ENCODE measurements around the gene IFITM1.

The IFITM1 gene

DNA sequence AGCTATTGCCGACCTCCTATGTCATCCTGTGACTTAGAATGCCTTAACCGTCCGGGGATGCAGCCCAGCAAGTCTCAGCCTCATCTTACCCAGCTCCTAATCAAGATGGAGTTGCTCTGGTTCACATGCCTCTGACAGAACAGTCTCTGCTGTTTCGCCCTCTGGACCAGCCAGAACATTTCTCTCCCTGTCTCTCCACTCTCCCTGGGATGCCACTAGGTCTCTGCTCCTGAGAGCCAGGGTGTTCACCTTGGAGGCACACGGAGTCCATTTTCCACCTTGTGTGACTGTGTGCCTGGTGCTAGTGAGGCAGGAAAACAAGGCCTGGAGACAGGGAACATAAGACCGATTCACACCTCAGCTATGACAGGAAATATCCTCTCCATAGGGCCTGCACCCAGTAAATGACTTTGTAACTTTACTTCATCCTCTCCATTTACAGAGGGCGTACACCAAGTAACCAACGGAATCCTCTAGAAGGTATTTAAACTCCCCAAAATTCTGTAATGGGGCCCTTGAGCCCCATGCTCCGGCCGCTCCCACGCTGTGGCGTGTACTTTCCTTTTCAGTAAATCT, 38.7 kb downstream of the IFITM1 start:
- H3K4me3 ChIP-seq (ENCODE audit: low read depth, low read length) = no peak overlapping the region
- TF ChIP-seq CTCF (IDR thresholded peaks at IDR 0.05; ENCODE audit: borderline replicate concordance, insufficient read depth, low read depth, low read length) = no peak

DNA sequence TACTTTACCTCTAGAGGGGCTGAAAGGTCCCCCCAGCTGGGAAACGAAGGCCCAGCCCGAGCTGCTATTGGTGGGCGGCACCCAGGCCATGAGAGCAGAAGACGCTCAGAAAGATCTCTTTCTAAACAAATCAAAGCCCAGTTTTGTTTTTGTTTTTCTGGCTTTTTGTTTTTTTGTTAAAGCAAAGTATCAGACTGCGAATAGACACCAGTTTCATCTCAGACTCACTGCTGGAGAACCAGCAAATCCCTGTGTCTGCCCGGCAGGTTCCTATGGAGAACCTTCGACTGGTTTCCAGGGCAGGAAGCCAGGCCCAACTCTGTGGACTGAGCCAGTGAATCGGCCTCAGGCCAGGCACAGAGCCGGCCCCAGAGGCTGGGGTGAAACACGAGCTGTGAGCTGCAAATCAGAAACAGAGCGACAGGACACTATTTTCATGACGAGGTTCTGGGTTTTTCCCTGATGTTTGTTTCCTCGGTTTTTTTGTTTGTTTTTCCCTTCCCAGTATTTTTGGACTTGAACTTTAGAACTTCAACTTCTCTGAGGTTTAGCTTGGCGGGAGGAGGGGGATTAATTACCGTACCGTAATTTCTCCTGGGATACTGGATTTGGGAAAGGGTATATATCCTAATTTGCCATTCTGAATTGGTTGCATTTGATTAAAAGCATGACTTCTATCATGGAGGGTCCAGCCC, 39.5 kb downstream of the IFITM1 start:
- H3K4me3 ChIP-seq (ENCODE audit: low read depth, low read length) = no peak overlapping the region
- no peak for TF ChIP-seq CTCF (IDR thresholded peaks at IDR 0.05; ENCODE audit: borderline replicate concordance, insufficient read depth, low read depth, low read length)

DNA sequence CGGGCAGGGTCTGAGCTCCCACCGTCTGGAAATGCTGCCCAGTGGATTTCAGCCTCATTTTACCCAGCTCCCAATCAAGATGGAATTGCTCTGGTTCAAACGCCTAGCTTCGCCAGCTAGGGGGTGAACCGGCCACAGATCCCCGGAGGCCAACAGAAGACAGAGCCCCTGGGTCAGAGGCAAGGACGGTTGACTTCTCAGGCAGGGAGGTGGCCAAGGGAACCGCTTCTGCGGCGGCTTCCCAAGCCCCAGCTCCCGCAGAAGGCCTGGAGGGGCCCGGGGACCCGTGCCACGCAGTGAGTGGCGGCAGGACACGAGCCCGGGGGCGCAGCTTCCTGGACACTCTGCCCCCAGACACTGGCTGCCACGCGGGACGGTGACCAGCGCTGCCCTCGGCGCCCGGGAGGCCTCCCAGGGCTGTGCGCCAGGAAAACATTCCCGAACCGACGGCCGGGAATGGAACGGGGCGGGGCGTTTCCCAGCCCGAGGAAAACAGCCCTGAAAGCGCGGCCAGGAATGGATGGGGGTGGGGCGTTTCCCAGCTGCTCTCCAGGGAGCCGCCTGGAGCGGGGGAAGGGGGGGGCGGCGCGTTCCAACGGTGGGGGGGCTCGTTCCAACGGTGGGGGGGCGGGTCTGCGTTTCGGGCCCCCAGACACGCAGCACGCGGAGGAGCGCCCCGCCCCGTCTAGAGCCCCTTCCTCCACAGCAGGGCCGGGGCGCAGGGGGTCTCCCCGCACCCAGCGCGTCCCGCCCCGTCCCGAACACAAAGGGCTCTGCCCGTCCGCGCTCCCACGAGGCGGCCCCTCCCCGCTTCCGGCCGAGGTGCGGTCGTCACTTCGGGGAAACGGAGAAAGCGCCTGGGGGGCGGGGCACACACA, 42.0 kb downstream of the IFITM1 start:
- H3K4me3 ChIP-seq (ENCODE audit: low read depth, low read length) = peak overlapping the region; percentile 54
- no peak for TF ChIP-seq CTCF (IDR thresholded peaks at IDR 0.05; ENCODE audit: borderline replicate concordance, insufficient read depth, low read depth, low read length)

GRCh38 chr11:356610-357009, 42.8 kb downstream of the IFITM1 start:
- no peak for TF ChIP-seq CTCF (IDR thresholded peaks at IDR 0.05; ENCODE audit: borderline replicate concordance, insufficient read depth, low read depth, low read length)
- no peak overlapping the region for H3K4me3 ChIP-seq (ENCODE audit: low read depth, low read length)

GRCh38 chr11:357582-357981, 43.7 kb downstream of the IFITM1 start:
- H3K4me3 ChIP-seq (ENCODE audit: low read depth, low read length) = no peak overlapping the region
- TF ChIP-seq CTCF (IDR thresholded peaks at IDR 0.05; ENCODE audit: borderline replicate concordance, insufficient read depth, low read depth, low read length) = no peak

DNA sequence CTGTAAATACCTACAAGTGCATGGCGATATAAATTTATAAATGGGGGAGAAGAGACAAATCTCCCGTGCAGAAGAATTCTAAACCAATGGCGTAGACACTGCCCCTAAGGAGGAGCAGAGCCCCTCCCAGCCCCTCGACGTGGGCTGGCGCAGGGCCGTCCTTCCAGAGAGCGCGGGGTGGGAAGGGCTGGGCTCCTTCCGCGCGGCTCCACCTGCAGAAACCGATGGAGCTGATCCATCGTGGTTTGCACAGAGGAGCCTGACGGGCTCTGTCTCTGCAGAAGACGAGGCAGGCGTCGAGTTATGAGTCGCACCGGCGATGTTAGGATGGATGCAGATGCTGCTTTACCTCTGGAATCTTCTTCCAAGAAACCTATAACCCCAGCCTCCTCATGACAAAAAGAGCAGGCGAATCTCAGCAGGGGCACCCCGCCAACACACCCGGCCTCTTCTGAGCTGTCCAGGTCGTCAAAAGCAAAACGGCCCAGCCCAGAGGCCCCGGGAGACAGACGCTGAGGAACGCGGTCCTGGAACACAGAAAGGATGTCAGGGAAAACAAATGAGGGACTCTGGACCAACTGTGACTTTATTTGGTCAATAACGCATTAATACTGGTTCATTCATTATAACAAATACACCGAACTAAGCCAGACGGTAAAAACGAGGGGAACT, 44.4 kb downstream of the IFITM1 start:
- H3K4me3 ChIP-seq (ENCODE audit: low read depth, low read length) = no peak overlapping the region
- TF ChIP-seq CTCF (IDR thresholded peaks at IDR 0.05; ENCODE audit: borderline replicate concordance, insufficient read depth, low read depth, low read length) = no peak

All from GM12875 (cell line).